Stimulated activated CD8-positive, alpha-beta memory T cell treated with anti-CD3 and anti-CD28 coated beads, Interleukin-7, amount 100 ng/mL, for 4 hours (primary cell): Measurements from ENCODE around the gene KIRREL3.

Source experiments
- DNase-seq, 2 donors: peaks; one replicate each; pipeline ENCODE4 v3.0.0-alpha.2; 2020; ENCODE audit warnings: low read depth in 2 of 2

Gene KIRREL3

GRCh38 chr11:126739499-126740145 is 260.9 kb downstream of the KIRREL3 start:
- DNase-seq: no peak

DNA sequence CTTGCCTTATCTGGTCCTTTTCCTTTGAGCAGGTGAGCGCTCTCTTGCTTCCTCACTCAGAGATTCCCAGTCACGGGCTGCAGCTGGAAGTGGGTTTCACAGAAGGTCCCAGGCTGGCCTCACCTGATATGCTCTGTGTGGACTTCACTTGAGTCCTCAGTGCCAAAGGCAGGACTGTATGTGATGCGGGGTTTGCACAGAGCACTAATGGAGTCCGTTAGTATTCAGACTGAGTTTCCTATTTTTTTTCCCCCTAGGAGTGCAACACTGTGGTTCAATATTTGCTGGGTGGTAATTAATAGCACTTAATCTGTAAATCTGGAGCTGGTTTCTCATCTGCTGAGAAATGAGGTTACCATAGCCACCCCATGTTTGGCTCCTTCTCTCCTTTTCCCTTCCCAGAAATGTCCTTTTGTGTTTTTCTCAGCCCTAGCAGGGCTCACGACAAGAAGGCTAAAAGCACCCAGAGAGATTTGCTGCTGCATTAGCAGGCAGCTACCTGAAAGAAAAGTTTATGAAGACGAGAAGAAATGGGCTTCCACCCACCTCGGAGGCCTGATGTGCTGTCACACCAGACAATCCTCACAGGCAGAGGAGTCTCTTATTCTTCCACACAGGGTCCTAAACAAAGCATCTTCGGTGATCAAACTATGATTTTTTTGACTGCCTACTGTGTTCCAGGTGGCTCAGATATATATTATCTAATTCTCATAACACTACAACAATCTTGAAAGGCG is 262.1 kb downstream of the KIRREL3 start:
- DNase-seq: no peak

DNA sequence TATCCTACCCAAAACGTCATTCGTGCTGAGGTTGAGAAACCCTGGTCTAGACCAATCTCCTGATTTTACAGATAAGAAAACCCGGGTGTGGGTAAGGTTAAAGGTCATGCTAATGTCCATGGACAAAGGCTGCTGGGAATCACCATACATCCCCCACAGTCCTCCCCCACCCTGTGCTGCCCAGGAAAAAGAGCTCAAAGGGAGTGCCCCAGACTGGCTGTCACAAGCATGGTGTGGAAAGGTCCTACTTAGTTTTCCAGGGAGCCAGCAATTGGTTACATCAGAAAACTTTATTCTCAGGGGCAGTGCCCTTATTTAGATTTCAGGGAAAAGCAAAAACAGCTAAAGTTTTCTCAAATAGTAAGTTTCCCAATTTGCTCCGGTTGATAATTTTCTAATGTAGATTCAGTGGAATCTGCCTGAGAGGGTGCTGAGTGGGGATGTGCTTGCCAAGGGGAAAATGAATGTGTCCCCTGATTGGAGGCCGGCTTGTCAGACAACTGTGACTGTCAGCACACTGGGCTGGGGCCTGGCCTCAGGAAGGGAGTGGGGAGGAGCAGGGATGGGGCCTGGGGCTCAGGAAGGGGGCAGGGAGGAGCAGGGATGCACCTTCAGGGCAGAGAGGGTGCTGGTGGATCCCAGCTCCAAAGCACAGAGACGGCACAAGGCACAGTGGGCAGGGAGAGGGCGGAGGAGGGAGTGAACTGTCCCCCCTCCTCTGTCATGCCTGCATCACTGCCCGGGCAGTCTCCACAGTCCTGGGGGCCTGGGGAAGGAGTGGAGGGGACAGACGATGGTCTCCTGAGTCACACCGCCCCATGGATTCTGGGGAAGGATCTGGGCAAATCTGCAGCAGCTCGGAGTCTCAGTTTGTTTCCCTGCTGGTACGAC is 263.6 kb downstream of the KIRREL3 start:
- DNase-seq: no peak

DNA sequence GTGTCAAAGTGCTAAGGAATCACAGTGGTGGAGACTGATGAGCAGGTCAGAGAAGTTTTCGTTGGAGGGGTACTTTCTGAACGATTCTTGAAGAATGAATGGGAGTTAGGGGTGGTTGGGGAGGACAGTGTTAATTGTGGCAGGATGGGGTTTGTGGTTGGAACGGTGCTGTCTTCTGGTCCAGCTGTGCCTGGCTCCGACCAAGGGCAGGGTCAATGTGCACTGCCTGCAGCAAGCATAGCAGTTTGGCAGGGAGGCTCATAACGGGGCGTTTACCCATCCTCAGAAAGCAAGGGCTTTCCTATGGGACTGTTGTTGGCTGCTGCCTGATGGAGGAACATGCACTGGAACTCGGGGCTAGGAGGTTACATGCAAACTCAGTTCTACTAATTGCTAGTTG is 265.8 kb downstream of the KIRREL3 start:
- DNase-seq: no peak

DNA sequence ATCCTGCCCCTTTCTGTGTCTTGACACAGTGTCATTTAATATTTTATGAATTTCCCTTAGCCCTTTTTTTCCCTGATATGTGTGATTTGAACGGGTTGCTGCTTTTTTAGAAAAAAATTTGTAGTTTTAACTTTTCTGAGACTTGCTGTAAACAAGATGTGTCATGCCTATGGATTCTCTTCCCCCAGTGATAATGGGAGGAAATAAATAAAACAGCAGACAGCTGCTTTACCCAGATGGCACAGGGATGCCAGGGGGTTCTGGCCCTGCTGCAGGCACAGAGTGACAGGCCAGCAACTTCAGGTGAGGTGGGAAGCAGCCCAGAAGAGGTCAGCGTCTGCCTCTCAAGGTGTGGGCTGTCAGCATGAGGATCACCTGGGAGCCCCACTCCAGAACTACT is 266.9 kb downstream of the KIRREL3 start:
- DNase-seq: no peak

DNA sequence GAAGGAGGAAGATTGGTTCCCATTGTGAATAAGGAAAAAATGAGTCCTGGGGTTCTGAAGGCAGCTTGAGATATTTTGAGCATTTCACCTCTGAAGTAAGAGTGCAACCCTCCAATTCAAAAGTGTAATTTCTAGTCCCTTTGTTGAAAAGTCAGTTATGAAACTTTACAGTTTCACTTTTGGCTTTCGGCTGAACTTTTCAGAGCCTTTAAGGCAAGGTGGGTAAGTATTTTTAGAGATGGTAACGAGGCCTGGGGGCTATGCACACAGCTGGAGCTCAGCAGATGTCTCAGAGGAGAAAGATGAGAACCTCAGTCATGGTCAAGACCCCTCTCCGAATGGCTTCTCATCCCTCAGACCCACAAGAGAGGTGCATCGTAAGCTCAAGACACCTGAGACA is 267.6 kb downstream of the KIRREL3 start:
- no peak for DNase-seq

GRCh38 chr11:126731576-126732142 is 268.9 kb downstream of the KIRREL3 start:
- no peak for DNase-seq

- DNase-seq: no peak
Observed at GRCh38 chr11:126727381-126727780, 273.2 kb downstream of the KIRREL3 start.

DNA sequence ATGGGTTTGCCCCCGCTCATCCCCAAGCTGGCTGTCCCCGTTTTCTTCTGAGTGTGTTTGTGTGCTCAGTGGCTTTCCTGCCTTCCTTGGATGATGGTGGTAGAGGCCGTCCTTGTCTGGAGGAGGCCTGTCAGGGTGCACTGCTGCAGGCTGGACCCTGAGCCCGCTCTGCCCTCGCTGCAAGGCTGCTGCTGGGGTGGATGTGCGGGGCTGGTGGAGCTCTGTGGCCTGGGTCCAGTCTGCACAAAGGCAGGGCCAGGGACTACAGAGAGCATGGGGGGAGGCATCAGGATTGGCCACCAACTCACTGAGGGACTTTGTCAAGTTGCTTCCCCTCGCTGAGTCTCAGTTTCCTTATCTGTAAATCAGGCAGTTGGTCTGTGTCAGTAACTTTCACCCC is 275.0 kb downstream of the KIRREL3 start:
- no peak for DNase-seq

DNA sequence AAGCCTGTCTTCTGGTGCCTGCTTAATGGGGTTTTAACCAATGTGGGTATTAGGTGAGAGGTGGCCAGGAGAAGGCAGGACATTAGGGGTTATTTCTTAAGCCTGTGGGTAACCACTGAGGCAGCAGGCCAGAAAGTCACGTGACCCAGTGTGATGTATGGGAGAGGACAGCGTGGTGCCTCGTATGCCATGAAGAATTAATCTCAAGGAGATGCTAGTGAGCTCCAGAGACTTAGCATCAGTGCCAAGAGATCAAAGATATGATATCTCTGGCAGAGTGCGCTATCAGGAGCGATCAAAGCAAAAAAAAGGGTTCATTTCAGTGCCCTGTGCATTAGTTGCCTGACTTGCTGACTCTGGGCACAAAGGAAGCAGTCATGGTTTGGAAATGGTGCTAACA is 275.5 kb downstream of the KIRREL3 start:
- no peak for DNase-seq

DNA sequence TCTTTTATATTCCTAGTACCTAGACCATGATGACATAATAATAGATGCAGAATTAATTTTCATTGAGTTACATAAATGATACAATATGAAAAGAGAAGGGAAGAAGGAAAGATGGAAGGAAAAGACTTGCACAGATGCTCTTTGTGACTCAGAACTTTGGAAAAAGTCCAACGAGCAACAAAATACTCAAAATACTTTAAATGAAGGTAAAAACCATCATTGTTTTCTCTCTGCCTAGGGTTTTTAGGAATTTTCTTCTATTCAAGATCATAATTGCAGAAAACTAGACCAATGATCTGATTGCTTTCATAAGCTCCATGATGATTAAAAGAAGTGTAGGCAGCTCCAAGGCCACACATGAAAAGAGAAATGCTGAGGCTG is 276.9 kb downstream of the KIRREL3 start:
- no peak for DNase-seq

- no peak for DNase-seq
Observed at GRCh38 chr11:126722956-126723664, 277.5 kb downstream of the KIRREL3 start.

- no peak for DNase-seq
Observed at GRCh38 chr11:126722006-126722736, 278.4 kb downstream of the KIRREL3 start.

- no peak for DNase-seq
Observed at GRCh38 chr11:126720539-126721235, 279.9 kb downstream of the KIRREL3 start.

DNA sequence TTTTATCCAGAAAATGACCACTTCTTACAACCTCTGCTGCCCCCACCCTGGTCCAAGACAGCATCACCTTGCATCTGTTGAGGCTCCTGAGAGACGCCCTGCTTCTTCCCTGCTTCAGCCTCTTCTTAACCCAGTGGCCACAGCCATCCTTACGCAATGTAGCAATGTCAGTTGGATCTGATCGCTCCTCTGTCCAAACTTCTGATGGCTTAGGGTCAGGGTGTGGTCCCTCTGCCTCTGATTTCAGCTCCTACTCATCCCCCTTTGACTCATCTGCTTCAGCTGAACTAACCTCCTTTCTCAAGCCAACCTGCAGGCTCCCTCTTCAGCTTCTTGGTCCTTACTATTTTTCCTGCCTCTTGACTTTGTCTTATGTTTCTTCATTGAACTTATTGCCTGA is 280.8 kb downstream of the KIRREL3 start:
- DNase-seq: no peak

GRCh38 chr11:126718276-126718675 is 282.3 kb downstream of the KIRREL3 start:
- DNase-seq: no peak

DNA sequence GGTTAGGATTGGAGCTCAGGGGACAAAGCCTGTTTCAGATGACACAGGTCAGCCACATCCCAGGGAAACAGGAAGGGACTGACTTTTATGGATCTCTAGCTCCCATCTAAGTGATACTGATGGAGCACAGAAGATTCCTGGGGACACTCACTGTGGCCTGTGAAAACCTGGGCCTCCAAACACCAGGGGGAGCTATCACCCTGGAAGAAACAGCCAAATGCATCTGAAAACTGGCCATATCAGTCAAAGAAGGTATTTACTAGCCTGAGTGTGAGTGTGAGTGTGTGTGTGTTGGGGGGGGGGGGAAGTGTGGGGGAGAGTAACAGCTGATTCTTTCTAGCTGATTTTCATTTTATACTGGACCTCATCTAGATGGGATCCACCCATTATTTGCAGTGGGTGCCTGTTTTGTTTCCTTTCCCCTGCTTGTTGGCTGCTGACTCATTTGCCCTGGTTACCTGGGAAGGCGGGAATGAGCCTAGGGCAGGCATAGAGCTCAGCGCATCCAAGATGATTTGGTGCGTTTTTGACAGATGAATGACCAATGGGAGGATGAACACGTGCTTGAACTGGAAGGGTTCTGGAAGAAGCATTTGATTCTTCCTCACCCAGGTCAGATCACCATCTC is 284.0 kb downstream of the KIRREL3 start:
- no peak for DNase-seq

DNA sequence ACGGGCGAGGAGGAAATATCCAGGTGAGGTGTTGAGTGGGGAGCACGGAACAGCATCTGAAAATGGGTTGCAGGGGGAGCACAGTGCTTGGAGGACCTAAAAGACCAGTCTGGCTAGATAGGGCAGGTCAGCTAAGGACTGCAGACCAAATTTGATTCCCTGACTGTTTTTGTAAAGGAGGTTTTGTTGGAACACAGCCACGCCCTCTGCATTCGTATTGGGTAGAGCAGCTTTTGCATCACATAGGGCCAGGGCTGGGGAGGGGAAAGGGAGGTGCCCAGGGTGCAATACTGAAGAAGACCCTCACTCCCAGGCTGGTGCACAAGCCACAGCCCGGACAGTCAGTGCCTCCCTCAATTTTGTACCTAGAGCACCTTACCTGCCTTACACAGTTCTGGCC is 286.8 kb downstream of the KIRREL3 start:
- DNase-seq: no peak

DNA sequence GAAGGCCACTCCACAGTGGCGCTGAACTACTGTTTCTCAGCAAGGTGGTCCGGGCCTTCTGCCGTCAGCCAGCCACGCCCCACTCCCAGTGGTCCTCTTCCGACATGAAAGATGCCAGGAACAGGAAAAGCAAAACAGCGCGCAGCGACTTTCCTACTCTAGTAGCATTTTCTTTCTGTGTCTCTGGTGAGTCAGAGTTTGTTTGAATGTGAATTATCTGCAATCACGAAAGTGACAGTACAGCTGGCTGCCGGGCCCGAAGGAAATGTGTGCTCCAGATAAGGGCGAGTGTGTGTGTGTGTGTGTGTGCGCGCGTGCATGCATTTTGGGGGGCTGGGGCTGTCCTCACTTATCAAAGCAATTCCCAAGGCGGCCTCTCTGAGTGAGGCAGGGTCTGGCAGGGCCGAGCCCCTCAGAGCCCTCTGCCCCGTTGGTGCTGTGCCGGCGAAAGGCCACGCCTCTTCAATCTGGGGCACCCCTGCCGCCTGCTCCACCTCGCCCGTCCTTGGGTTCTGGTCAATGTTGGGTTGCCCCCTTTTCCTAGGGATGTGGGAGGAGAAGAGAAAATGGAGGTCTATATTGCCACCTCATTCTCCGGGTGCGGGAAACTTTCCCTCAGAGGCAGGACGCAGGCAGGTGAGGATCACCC is 288.5 kb downstream of the KIRREL3 start:
- DNase-seq: no peak
